ENCODE results near the gene CFAP53.

Gene CFAP53

GRCh38 chr18:50285631-50286321, 19.5 kb upstream of the CFAP53 start:
- H3K9ac ChIP-seq (ENCODE audit: low read length), result no peak overlapping the region

GRCh38 chr18:50285071-50285470, 18.8 kb upstream of the CFAP53 start:
- Histone ChIP-seq H3K27me3 (ENCODE audit: control insufficient read depth in 1 of 2, insufficient read depth in 2 of 2, low read length in 2 of 2) (no peaks in the 10 kb centered on the region), H3K4me1 (ENCODE audit: insufficient read depth, low read length) (peaks cover 13% of the 10 kb centered on the region), H3K9me3 (ENCODE audit: low read length) (no peaks in the 10 kb centered on the region), H3K36me3 (ENCODE audit: insufficient read depth, low read length) (peaks cover 24% of the 10 kb centered on the region), H3K27ac (ENCODE audit: low read depth, low read length) (no peak overlapping the region), H3K9ac (ENCODE audit: low read length) (no peak overlapping the region), H3K4me3 (ENCODE audit: low read depth in 1 of 2, low read length in 2 of 2) (no peak overlapping the region)

More at GRCh38 chr18:50285631-50286321, 19.5 kb upstream of the CFAP53 start:
- no peaks in the 10 kb centered on the region for H3K27me3 ChIP-seq (ENCODE audit: control insufficient read depth in 1 of 2, insufficient read depth in 2 of 2, low read length in 2 of 2)
- peaks cover 6% of the 10 kb centered on the region for H3K4me1 ChIP-seq (ENCODE audit: insufficient read depth, low read length)
- H3K4me3 ChIP-seq (ENCODE audit: low read depth in 1 of 2, low read length in 2 of 2), result no peak overlapping the region
- H3K36me3 ChIP-seq (ENCODE audit: insufficient read depth, low read length), result peaks cover 24% of the 10 kb centered on the region
- no peaks in the 10 kb centered on the region for H3K9me3 ChIP-seq (ENCODE audit: low read length)
- no peak overlapping the region for H3K27ac ChIP-seq (ENCODE audit: low read depth, low read length)

- H3K4me3 ChIP-seq (ENCODE audit: low read depth in 1 of 2, low read length in 2 of 2), result no peak overlapping the region
- no peaks in the 10 kb centered on the region for H3K27me3 ChIP-seq (ENCODE audit: control insufficient read depth in 1 of 2, insufficient read depth in 2 of 2, low read length in 2 of 2)
- H3K27ac ChIP-seq (ENCODE audit: low read depth, low read length), result no peak overlapping the region
- peaks cover 24% of the 10 kb centered on the region for H3K36me3 ChIP-seq (ENCODE audit: insufficient read depth, low read length)
- no peak overlapping the region for H3K9ac ChIP-seq (ENCODE audit: low read length)
- peaks cover 19% of the 10 kb centered on the region for H3K4me1 ChIP-seq (ENCODE audit: insufficient read depth, low read length)
- H3K9me3 ChIP-seq (ENCODE audit: low read length), result no peaks in the 10 kb centered on the region
Measured at GRCh38 chr18:50284255-50284885, 18.1 kb upstream of the CFAP53 start.

GRCh38 chr18:50283469-50284209, 17.3 kb upstream of the CFAP53 start:
- peaks cover 26% of the 10 kb centered on the region for H3K4me1 ChIP-seq (ENCODE audit: insufficient read depth, low read length)
- no peak overlapping the region for H3K9ac ChIP-seq (ENCODE audit: low read length)
- peaks cover 29% of the 10 kb centered on the region for H3K36me3 ChIP-seq (ENCODE audit: insufficient read depth, low read length)
- H3K27me3 ChIP-seq (ENCODE audit: control insufficient read depth in 1 of 2, insufficient read depth in 2 of 2, low read length in 2 of 2), result no peaks in the 10 kb centered on the region
- H3K4me3 ChIP-seq (ENCODE audit: low read depth in 1 of 2, low read length in 2 of 2), result no peak overlapping the region
- H3K27ac ChIP-seq (ENCODE audit: low read depth, low read length), result no peak overlapping the region
- no peaks in the 10 kb centered on the region for H3K9me3 ChIP-seq (ENCODE audit: low read length)

GRCh38 chr18:50282521-50283335, 16.4 kb upstream of the CFAP53 start:
- H3K9me3 ChIP-seq (ENCODE audit: low read length), result no peaks in the 10 kb centered on the region
- peak overlapping the region in 1 of 2 donors; percentile 99 for H3K4me3 ChIP-seq (ENCODE audit: low read depth in 1 of 2, low read length in 2 of 2)
- no peak overlapping the region for H3K9ac ChIP-seq (ENCODE audit: low read length)
- peaks cover 32% of the 10 kb centered on the region for H3K36me3 ChIP-seq (ENCODE audit: insufficient read depth, low read length)
- no peaks in the 10 kb centered on the region for H3K27me3 ChIP-seq (ENCODE audit: control insufficient read depth in 1 of 2, insufficient read depth in 2 of 2, low read length in 2 of 2)
- peaks cover 27% of the 10 kb centered on the region for H3K4me1 ChIP-seq (ENCODE audit: insufficient read depth, low read length)
- H3K27ac ChIP-seq (ENCODE audit: low read depth, low read length), result peak overlapping the region; percentile 81

- Histone ChIP-seq H3K27me3 (ENCODE audit: control insufficient read depth in 1 of 2, insufficient read depth in 2 of 2, low read length in 2 of 2) (no peaks in the 10 kb centered on the region), H3K36me3 (ENCODE audit: insufficient read depth, low read length) (peaks cover 35% of the 10 kb centered on the region), H3K9ac (ENCODE audit: low read length) (peak overlapping the region; percentile 75), H3K27ac (ENCODE audit: low read depth, low read length) (peak overlapping the region; percentile 81), H3K9me3 (ENCODE audit: low read length) (no peaks in the 10 kb centered on the region), H3K4me3 (ENCODE audit: low read depth in 1 of 2, low read length in 2 of 2) (peak overlapping the region; percentile 69 to 99), H3K4me1 (ENCODE audit: insufficient read depth, low read length) (peaks cover 27% of the 10 kb centered on the region)
Measured at GRCh38 chr18:50281972-50282520, 15.8 kb upstream of the CFAP53 start.

GRCh38 chr18:50281295-50281971, 15.1 kb upstream of the CFAP53 start, which contains the start of gene MBD1:
Gene MBD1 (minus strand): TSS chr18:50281523. CDS start chr18:50279992, 1,531 bp downstream.
- peaks cover 41% of the 10 kb centered on the region for H3K36me3 ChIP-seq (ENCODE audit: insufficient read depth, low read length)

GRCh38 chr18:50280707-50281294, 14.5 kb upstream of the CFAP53 start:
- H3K9me3 ChIP-seq (ENCODE audit: low read length), result no peaks in the 10 kb centered on the region
- peaks cover 27% of the 10 kb centered on the region for H3K4me1 ChIP-seq (ENCODE audit: insufficient read depth, low read length)
- peak overlapping the region; percentile 86 to 99 for H3K4me3 ChIP-seq (ENCODE audit: low read depth in 1 of 2, low read length in 2 of 2)
- peak overlapping the region; percentile 99 for H3K9ac ChIP-seq (ENCODE audit: low read length)
- no peaks in the 10 kb centered on the region for H3K27me3 ChIP-seq (ENCODE audit: control insufficient read depth in 1 of 2, insufficient read depth in 2 of 2, low read length in 2 of 2)
- peaks cover 47% of the 10 kb centered on the region for H3K36me3 ChIP-seq (ENCODE audit: insufficient read depth, low read length)
- H3K27ac ChIP-seq (ENCODE audit: low read depth, low read length), result peak overlapping the region; percentile 81

More at GRCh38 chr18:50281295-50281971, 15.1 kb upstream of the CFAP53 start, which contains the start of gene MBD1:
- peak within 1 kb of the TSS; percentile 86 to 99 for H3K4me3 ChIP-seq (ENCODE audit: low read depth in 1 of 2, low read length in 2 of 2)
- no peaks in the 10 kb centered on the region for H3K27me3 ChIP-seq (ENCODE audit: control insufficient read depth in 1 of 2, insufficient read depth in 2 of 2, low read length in 2 of 2)
- H3K27ac ChIP-seq (ENCODE audit: low read depth, low read length), result peak within 1 kb of the TSS; percentile 81
- H3K9ac ChIP-seq (ENCODE audit: low read length), result peak within 1 kb of the TSS; percentile 99
- peaks cover 27% of the 10 kb centered on the region for H3K4me1 ChIP-seq (ENCODE audit: insufficient read depth, low read length)
- H3K9me3 ChIP-seq (ENCODE audit: low read length), result no peaks in the 10 kb centered on the region

- H3K27me3 ChIP-seq (ENCODE audit: control insufficient read depth in 1 of 2, insufficient read depth in 2 of 2, low read length in 2 of 2), result no peaks in the 10 kb centered on the region
- H3K4me3 ChIP-seq (ENCODE audit: low read depth in 1 of 2, low read length in 2 of 2), result no peak overlapping the region
- H3K27ac ChIP-seq (ENCODE audit: low read depth, low read length), result no peak overlapping the region
- peaks cover 27% of the 10 kb centered on the region for H3K4me1 ChIP-seq (ENCODE audit: insufficient read depth, low read length)
- H3K9me3 ChIP-seq (ENCODE audit: low read length), result no peaks in the 10 kb centered on the region
- H3K9ac ChIP-seq (ENCODE audit: low read length), result no peak overlapping the region
- peaks cover 58% of the 10 kb centered on the region for H3K36me3 ChIP-seq (ENCODE audit: insufficient read depth, low read length)
Measured at GRCh38 chr18:50279752-50280151, 13.5 kb upstream of the CFAP53 start.

GRCh38 chr18:50277942-50278341, 11.6 kb upstream of the CFAP53 start:
- H3K9ac ChIP-seq (ENCODE audit: low read length), result no peak overlapping the region
- no peaks in the 10 kb centered on the region for H3K27me3 ChIP-seq (ENCODE audit: control insufficient read depth in 1 of 2, insufficient read depth in 2 of 2, low read length in 2 of 2)
- H3K27ac ChIP-seq (ENCODE audit: low read depth, low read length), result no peak overlapping the region
- H3K4me3 ChIP-seq (ENCODE audit: low read depth in 1 of 2, low read length in 2 of 2), result no peak overlapping the region
- peaks cover 61% of the 10 kb centered on the region for H3K36me3 ChIP-seq (ENCODE audit: insufficient read depth, low read length)
- H3K4me1 ChIP-seq (ENCODE audit: insufficient read depth, low read length), result peaks cover 27% of the 10 kb centered on the region
- no peaks in the 10 kb centered on the region for H3K9me3 ChIP-seq (ENCODE audit: low read length)

All from muscle layer of colon (tissue), 2 donors.